Measurements from ENCODE around the gene CD9.
"Not testable (repeated sequence)": the region's sequence is repeated elsewhere in the genome, so short reads cannot be mapped to it uniquely, and the experiment has no call there.

Gene CD9

GRCh38 chr12:6185961-6186827 lies 14.0 kb upstream of the CD9 start:
- TF ChIP-seq CTCF (IDR thresholded peaks at IDR 0.05), result no peak
- no peaks in the 10 kb centered on the region for H3K9me3 ChIP-seq
- no peaks in the 10 kb centered on the region for H3K36me3 ChIP-seq
- H3K4me3 ChIP-seq, result no peak overlapping the region
- peaks cover 23 to 64% (median 42%) of the 10 kb centered on the region in 4 donors for H3K4me1 ChIP-seq
- H3K27me3 ChIP-seq, result no peaks in the 10 kb centered on the region
- intact Hi-C loops (cut with DNase I; ENCODE audit: low total_unique reads), result no loop called here
- H3K27ac ChIP-seq, result peak overlapping the region; percentile 67 to 82
- no peak for DNase-seq

- H3K36me3 ChIP-seq, result no peaks in the 10 kb centered on the region
- H3K27ac ChIP-seq, result peak overlapping the region; percentile 67 to 82
- intact Hi-C loops (cut with DNase I; ENCODE audit: low total_unique reads), result no loop called here
- H3K27me3 ChIP-seq, result no peaks in the 10 kb centered on the region
- H3K4me3 ChIP-seq, result no peak overlapping the region
- H3K4me1 ChIP-seq, result peaks cover 8 to 44% (median 22%) of the 10 kb centered on the region in 4 donors
- DNase-seq, result no peak
- no peak for TF ChIP-seq CTCF (IDR thresholded peaks at IDR 0.05)
- H3K9me3 ChIP-seq, result no peaks in the 10 kb centered on the region
These were observed 12.0 kb upstream of the CD9 start for GRCh38 chr12:6187948-6188793.

- no peak for DNase-seq
- peak overlapping the region; percentile 67 to 82 for H3K27ac ChIP-seq
- no peaks in the 10 kb centered on the region for H3K27me3 ChIP-seq
- H3K36me3 ChIP-seq, result no peaks in the 10 kb centered on the region
- H3K9me3 ChIP-seq, result no peaks in the 10 kb centered on the region
- peaks cover 0 to 35% (median 15%) of the 10 kb centered on the region in 4 donors for H3K4me1 ChIP-seq
- intact Hi-C loops (cut with DNase I; ENCODE audit: low total_unique reads), result no loop called here
- TF ChIP-seq CTCF (IDR thresholded peaks at IDR 0.05), result no peak
- no peak overlapping the region for H3K4me3 ChIP-seq
These were observed 11.2 kb upstream of the CD9 start for GRCh38 chr12:6189028-6189427.

DNA sequence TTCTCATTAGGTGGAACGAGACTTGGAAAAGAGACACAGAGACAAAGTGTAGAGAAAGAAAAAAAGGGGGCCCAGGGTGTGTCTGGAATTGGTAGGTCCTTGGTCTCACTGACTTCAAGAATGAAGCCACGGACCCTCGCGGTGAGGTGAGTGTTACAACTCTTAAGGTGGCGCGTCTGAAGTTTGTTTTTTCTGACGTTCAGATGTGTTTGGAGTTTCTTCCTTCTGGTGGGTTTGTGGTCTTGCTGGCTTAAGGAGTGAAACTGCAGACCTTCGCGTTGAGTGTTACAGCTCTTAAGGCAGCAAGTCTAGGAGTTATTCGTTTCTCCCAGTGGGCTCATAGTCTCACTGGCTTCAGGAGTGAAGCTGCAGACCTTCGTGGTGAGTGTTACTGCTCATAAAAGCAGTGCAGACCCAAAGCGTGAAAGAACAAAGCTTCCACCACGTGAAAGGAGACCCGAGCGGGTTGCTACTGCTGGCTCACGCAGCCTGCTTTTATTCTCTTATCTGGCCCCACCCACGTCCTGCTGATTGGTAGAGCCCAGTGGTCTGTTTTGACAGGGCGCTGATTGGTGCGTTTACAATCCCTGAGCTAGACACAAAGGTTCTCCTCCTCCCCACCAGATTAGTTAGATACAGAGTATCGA lies 10.1 kb upstream of the CD9 start:
- H3K27ac ChIP-seq; H3K36me3 ChIP-seq; H3K4me3 ChIP-seq; intact Hi-C loops (cut with DNase I; ENCODE audit: low total_unique reads); H3K9me3 ChIP-seq; H3K27me3 ChIP-seq; DNase-seq: not testable (repeated sequence)
- peaks cover 0 to 30% (median 13%) of the 10 kb centered on the region in 4 donors for H3K4me1 ChIP-seq

GRCh38 chr12:6190767-6191530 lies 9.3 kb upstream of the CD9 start:
- H3K27me3 ChIP-seq; H3K36me3 ChIP-seq; intact Hi-C loops (cut with DNase I; ENCODE audit: low total_unique reads); H3K9me3 ChIP-seq; H3K27ac ChIP-seq; DNase-seq; H3K4me3 ChIP-seq: not testable (repeated sequence)
- H3K4me1 ChIP-seq, result peaks cover 0 to 25% (median 18%) of the 10 kb centered on the region in 4 donors

All from tibial artery (tissue), 4 donors.